ENCODE data around the gene TNIP3.

TNIP3 gene

DNA sequence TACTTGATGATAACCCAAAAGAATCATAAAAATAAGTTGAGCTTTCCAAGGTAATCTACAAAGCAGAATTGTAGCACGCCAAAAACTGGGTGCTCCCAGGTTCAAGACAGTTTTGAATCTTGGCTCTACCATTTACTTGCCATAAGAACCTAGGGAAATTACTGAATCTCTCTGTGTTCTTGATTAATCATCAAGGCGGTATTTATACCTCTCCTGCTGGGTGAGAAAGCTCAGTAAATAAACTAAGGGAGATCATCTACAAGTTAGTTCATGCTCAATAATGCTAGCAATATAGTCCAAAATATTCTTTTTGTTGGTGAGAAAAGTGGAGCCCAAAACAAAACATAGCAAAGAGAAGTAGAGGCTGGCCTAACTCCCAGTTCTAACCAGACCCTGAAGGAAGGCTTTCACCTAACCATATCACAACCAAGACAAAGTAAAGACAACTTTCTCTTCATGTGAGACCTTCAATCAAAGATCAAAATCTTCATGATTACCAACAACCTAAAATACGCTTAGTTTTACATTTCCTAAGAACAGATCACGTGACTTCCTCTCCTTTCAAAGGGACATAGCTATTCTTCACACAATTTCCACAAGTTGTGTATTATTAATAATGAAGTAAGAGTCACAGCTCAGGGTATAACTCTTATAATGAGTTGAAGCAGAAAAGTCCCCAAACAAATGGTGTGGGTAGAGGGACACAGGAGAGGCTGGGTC lies 34.4 kb downstream of the TNIP3 start:
- DNase-seq = no peak

DNA sequence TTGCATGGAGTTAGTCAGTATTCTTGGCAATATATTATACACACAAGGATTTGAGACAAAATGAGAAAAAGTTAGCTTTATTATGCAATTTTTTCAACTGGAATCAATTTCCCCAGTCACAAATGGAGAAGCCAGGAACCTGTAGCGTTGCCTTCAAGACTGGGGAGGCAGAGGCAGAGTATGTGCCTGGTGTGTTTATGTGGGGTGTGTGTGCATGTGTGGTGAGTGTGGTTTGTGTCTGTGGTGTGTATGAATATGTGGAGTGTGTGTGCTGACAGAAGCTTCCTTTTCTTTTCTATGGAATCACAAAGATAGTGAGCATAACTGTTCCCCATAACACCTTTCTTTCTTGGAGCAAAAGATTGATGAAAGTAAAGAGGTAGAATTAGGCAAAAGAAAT lies 37.0 kb downstream of the TNIP3 start:
- DNase-seq = no peak

DNA sequence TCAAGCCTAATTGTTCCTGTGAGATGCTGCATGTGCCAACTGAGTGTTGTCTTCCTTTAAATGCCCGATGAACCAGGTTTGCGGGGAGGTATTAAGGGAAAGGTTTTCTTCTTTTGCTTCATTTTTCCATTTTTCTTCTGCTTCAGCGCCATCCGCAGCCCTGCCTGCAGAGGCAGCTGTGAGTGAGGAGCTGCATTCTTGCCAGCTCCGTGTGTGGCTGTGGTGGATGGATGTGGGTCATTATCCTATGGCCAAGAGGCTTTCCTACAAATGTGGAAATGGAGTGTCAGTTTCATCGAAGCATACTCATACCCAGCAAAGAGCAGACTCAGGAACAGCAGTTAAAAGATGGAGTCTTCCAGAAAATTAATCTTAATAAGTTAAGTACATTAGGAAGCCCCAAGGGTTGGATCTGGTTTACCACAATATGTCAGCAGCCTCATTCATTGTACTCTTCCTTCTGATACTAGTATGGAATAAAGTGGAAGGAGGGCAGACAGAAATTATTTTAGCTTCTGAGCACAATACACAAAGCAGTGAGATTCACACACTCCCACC lies 37.6 kb downstream of the TNIP3 start:
- no peak for DNase-seq

DNA sequence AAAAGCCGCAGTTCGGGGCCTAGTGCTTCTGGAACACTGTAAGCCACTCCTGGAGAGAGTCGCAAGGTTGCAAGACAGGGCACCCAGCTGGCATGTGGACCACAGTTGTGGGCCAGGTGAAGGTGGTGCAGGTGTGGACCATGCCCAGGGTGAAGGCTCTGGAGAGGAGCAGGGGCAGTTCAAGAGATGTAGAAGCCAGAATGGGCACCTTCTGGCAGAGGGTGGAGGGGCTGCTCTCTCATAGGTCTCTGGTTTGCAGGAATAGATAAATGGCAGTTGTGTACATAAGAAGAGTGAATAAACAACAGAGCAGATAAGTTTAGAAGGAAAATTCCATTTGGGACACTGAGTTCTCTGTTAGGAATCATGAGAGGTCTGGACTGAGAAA lies 38.6 kb downstream of the TNIP3 start:
- no peak for DNase-seq

DNA sequence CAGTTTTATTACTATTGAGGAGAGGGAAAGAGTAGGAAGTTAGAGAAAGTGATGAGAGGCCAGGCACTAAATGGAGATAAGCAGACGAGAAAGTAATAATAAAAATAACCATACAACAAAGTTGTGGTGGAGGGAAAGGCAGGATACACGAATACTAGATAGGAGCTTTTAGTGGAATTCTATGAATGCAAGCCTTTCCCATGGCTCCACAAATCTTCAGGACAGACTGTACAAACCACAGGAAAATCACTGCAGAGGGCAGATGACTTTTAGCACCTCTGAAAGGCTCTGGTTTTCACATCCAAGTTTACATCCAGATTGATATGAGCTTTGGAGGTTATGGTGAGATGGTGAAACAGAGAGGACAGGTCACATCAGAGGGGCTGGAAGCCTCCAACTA lies 41.5 kb downstream of the TNIP3 start:
- DNase-seq = no peak

DNA sequence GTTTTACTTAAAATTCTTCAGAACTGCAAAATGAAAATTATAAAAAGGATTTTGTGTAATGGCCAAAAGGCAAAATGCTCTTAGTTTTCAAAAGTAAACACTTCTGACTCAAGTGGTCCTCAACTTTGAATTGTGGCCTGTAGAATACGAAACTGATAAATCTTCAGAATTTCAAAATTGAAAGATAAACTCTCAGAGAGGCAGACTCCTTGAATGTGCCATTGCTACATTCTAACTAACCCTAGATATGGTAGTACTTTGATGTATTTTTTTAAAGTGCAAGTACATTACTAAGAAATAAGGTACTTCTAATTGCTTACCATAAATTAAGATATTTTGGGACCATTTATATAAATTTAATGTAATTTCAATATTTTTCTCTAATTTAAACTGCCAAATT lies 44.4 kb downstream of the TNIP3 start:
- no peak for DNase-seq

DNA sequence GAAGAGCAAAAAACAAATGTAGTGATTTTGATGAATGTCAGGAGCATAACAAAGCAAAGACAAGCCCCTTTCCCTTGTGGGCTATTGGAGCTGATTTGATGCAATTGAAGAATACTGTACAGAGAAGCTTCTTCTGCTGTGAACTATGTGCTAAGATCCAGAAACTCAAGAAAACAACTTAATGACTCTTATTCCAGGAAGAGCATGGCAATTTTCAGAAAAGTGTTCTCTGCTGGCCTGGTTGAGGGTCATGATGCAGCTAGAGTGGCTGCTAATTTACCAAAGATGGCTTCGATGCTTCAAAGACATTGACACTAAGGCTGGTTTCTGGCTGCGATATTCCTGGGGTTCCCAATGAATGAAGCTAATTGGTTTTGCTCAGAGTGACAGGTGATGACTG lies 45.8 kb downstream of the TNIP3 start:
- no peak for DNase-seq

DNA sequence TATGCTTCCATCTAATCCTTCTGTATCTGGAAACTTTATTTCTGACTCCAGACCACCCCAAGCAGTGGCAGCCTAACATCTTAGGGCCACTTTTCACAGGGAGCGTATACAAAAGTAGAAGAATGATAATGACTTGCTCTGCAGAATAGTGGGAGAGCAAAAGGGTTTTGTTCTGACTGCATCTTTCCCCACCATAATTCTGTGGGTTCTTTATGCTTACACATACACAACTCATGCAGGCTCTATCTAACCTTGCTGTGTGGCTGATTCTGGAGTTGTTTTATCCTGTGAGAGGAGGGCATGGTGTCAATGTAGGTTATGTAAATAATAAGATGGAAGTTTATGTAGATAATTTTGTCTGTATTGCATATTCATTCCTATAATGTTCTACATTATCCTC lies 49.4 kb downstream of the TNIP3 start:
- no peak for DNase-seq

DNA sequence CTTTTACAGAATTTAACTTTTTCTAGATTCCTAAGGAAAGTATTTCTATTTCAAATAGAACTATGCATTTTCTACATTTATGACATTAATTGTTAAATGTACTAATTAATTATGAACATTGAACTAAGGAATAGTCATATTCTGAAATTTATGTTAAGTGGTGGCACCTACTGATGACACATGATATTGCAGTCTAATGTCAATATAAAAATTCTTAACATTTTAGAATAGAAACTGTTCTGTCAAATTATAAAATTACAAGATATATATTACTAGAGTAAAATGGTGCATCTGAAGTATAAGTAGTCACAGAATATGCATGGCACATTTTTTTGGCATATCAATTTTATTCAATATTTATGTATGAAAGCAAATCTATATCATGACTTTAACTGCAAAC lies 51.6 kb downstream of the TNIP3 start:
- no peak for DNase-seq

DNA sequence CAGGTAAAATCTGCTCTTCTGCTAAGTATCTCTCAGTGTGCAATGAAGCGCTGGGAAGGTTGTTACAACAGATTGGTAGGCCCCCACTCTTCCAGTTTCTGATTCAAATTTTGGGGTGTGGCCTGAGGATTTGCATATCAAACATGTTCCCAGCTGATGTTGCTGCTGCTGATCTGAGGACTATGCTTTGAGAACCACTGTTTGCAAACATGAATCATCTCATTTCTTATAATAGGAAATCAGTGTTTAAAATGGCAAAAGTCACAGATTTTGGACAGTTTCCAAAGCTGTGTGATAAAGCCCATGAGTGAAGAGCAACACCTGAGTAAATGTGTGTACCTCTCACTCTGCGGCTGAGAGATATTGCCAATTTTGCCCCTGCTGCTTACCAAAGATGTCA lies 55.6 kb downstream of the TNIP3 start:
- no peak for DNase-seq

DNA sequence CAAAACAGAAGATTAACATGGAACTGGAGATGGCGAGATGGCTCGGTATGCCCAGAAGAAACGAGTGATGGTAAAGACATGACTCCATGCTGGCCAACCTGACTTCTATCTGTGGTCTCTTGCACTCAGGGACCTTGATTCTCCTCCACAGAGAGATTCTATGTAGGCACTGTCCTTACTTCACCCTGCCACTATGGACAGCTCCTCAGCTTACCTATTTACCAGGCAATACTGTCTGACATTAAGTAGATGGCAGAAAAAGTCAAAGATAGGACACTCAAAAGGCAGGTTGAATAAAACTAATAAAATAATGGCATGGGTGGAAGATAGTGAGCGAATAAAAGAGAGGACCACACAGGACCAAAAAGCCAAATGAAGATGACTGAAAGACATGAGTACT lies 56.6 kb downstream of the TNIP3 start:
- DNase-seq = no peak

DNA sequence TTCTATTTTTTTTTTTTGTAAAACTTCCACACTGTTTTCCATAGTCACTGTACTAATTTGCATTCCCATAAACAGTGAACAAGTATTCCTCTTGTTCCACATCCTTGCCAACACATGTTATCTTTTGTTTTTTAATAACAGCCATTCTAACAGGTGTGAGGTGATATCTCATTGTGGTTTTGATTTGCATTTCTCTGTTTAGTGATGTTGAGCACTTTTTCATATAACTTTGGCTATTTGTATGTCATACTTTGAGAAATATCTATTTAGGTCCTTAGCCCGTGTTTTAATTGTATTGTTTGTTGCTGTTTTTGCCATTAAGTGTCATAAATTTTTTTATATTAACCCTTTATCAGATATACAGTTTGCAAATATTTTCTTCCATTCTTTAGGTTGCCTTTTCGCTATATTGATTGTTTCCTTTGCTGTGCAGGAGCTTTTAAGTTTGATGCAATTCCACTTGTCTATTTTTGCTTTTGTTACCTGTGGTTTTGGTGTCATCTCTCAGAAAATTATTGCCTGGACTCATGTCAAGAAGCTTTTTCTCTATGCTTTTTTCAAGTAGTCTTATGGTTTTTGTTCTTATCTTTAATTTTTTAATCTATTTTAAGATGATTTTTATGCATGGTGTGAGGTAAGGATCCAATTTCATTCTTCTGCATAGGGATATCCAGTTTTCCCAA lies 63.9 kb downstream of the TNIP3 start:
- no peak for DNase-seq

DNA sequence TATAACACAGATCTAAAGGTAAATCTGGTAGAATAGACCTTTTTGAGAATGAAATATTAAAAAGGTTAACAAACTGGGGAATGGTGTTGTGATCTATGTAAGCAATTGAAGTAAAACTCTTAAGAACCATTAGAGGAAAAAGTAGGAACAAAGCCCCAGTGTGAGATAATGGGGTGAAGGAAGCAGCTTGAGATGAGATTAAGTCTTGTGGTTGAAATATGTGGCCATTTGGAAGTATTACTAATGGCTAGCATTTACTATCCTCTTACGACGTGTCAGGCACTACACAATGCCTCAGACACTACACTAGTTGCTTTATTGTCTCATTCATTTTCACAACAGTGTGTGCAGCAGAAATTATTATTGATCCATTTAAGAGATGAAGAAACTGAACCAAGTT lies 65.9 kb downstream of the TNIP3 start:
- no peak for DNase-seq

DNA sequence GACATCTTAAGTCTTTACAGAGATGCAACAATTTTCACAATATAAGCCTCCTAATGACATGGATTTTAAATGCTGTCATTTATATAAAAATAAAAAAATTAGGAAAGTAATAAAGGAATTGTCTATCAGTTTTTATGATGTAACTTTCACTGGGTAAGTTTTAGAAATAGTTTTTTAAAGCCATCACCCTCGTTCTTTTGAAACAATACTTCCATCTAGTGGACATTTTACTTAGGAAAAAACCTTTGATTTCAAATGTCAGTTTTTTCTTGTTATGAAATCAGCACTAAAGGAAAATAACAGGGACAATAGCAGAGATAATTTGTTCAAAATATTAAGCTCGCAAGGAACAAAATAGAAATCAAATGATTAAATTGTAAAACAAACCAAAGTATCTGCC lies 67.5 kb downstream of the TNIP3 start:
- DNase-seq = no peak

DNA sequence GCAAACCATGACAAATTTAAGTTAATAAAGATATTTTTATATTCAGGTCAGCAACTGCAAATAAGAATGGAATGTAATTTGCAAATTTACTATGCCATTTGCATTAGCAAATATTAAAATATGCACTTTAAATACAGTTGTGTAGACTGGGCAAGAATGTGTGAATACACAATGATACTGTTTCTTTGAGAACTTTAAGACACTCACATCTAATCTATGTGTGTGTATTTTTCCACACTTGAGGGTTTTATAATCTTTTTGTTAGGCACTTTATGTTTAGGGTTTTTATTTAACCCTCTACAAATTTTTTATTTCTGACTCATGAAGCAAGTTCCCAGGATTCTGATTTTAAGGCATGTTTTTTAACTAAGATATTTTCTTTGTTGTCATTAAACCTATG lies 67.9 kb downstream of the TNIP3 start:
- DNase-seq = no peak

DNA sequence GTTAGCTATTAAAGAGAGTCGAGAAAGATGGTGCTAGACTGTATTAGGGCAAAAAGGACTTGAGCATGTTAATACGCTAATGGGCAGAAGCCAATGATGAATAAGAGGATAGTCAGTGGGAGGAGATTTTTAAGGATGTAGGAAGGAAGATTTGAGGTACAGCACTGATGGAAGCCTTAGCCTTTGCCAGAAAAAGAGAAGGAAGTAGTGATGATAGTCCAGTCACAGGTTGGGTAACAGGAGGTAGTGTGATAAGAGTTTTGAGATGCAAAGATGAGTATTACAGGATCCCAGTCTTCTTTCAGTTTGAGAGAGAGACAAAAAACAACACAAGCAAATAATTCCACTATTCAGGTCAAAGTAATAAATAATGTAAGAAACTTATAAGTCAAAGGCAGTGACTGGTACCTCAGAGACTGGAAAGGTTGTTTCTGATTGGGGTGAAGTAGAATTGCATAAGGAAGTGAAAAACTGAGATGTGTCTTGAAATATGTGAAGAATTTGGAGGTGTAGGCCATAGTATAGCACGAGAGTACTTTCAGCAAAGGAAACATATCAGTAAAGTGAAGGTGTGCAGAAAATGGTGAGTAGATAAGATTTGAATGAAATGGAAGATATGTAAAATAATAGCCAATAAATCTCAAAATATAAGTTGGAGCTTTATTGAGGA lies 69.7 kb downstream of the TNIP3 start:
- no peak for DNase-seq

DNA sequence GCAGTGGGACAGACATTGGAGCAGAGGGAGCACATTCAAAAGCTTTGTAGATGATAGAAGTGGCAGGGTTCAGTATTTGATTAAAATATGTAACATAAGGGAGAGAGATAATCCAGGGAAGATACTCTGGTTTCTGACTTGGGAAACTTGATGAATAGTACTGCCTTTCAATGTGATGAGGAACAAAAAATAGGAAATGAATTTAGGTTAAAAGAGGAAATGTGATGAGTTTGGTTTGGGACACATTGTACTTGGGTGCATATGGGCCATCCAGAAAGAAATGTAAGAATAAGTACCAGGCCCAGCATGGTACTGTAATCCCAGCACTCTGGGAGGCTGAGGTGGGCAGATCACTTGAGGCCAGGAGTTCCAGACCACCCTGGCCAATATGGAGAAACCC lies 70.9 kb downstream of the TNIP3 start:
- no peak for DNase-seq

DNA sequence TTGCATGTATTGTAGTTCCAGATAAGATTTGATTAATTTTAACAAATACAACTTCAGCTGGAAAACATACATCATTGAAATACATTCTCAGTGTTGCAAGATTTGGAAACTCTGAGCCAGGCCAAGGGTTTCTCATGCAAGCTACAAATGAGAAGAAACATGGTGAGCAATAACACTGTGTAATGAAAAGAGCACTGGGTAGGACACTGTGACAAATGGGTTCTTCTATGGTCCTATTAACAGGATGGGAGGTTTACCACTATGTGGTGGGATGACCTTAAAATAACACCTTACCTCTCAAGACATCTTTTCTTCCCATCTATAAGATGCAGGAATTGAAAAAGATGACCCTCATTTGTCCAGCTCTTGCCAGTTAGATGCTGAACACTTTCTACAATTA lies 72.2 kb downstream of the TNIP3 start:
- DNase-seq = no peak

DNA sequence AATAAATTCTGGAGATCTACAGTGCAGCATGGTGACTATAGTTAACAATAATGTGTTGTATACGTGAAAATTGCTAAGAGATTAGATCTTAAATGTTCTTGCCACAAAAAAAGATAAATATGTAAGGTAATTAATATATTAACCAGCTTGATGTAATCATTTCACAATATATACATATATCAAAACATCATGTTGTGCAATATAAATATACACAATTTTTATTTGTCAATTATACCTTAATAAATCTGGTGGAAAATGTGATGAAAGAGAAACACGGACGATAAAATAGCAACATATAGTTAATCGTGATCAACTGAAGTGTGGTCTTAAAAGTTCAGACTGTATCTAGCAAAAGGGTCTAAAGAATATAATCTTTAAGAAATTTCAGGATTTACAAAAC lies 75.3 kb downstream of the TNIP3 start:
- DNase-seq = no peak

Data from SIG-M5 (cell line).